K562 (cell line): ENCODE data around the gene CADM2. TPM values are rescaled to one million over a fixed set of nuclear protein-coding genes. Genes with fewer than 3 reads are reported as not detected.

Source experiments
- ATAC-seq: fragments of 200-7000 bp; cut with Tn5 transposase; 3 replicates; pipeline ENCODE4 v1.9.1; 2020; ENCODE audit warnings: moderate library complexity
- BruUV-seq: library from RNA; stranded (reverse); fragments of 400-500 nt; replicated peaks from 2 replicates; lab custom pipeline; 2021; lab: Mats Ljungman, UMichigan
- CTCF ChIA-PET: fragments of 300-600 bp; formaldehyde crosslinking; extraction: SDS; loops from one replicate; lab custom pipeline; 2021; ENCODE audit warnings: low intra/inter-chr PET ratio; lab: Yijun Ruan, JAX
- POLR2A ChIA-PET: fragments of 300-600, 350-650 bp; sonication (Branson Sonifier 250); formaldehyde crosslinking; extraction: SDS; loops from one replicate; lab custom pipeline; 2021; ENCODE audit warnings: antibody characterized with exemption, inconsistent platforms; lab: Yijun Ruan, JAX
- DNase-seq, 4 experiments: peaks; one replicate each; pipeline versions ENCODE4 v3.0.0 to v3.0.0-alpha.2; 2011 to 2018; ENCODE audit warnings: low spot score in 3 of 4, mixed read lengths in 3 of 4; ENCODE audit errors: extremely low read depth in 1 of 4
- FAIRE-seq: peaks from 2 replicates; lab custom pipeline; 2011; peaks lifted over from hg19 to GRCh38; lab: Jason Lieb, UNC
- H2AFZ ChIP-seq: 2 replicates; pipeline ENCODE4 v1.6.0; 2011; ENCODE audit warnings: low read depth, low read length, control low read depth, inconsistent platforms
- H3K27ac ChIP-seq: fragments of 200-600 bp; 3 replicates; pipeline ENCODE4 v1.8.0; 2011; ENCODE audit warnings: low read depth, mild to moderate bottlenecking, control low read depth, inconsistent platforms, low read length, moderate library complexity, mixed read lengths; ENCODE audit errors: extremely low read depth
- H3K27me3 ChIP-seq, 2 experiments: fragments of 300-600 bp in 1 of 2; 2 replicates in 1 of 2; 3 replicates in 1 of 2; pipeline versions ENCODE4 v1.6.0 to v1.8.0; 2011; ENCODE audit warnings: inconsistent platforms in 2 of 2, low read length in 2 of 2, mild to moderate bottlenecking in 1 of 2, mixed read lengths in 1 of 2, moderate library complexity in 1 of 2; ENCODE audit not compliant: control insufficient read depth in 2 of 2, insufficient read depth in 2 of 2
- H3K36me3 ChIP-seq: fragments of 300-600 bp; 3 replicates; pipeline ENCODE4 v1.8.0; 2011; ENCODE audit warnings: mild to moderate bottlenecking, low read length, inconsistent platforms; ENCODE audit not compliant: control insufficient read depth, insufficient read depth
- H3K4me1 ChIP-seq, 2 experiments: fragments of 200-600 bp in 1 of 2; replicated peaks in 1 of 2; 2 replicates in 1 of 2; 3 replicates in 1 of 2; pipeline versions ENCODE4 v1.5.1 to v1.8.0; 2011; ENCODE audit warnings: inconsistent platforms in 2 of 2, low read length in 2 of 2, mild to moderate bottlenecking in 1 of 2, mixed read lengths in 1 of 2, moderate library complexity in 1 of 2; ENCODE audit not compliant: control insufficient read depth in 2 of 2, insufficient read depth in 2 of 2
- H3K4me2 ChIP-seq: 2 replicates; pipeline ENCODE4 v1.6.1; 2011; ENCODE audit warnings: low read length, control low read depth, inconsistent platforms, mixed read lengths; ENCODE audit not compliant: insufficient read depth
- H3K4me3 ChIP-seq: fragments of 200-600 bp; sonication (generic), shearing (Covaris generic); 2 replicates; pipeline ENCODE4 v1.5.1; 2016; ENCODE audit warnings: control low read depth, inconsistent platforms
- H3K79me2 ChIP-seq: fragments of 200-600 bp; 3 replicates; pipeline ENCODE4 v1.8.0; 2011; ENCODE audit warnings: low read length, inconsistent platforms; ENCODE audit not compliant: control insufficient read depth, insufficient read depth
- H3K9ac ChIP-seq, 2 experiments: 2 replicates each; pipeline versions ENCODE4 v1.6.0 to v1.6.1; 2011; ENCODE audit warnings: low read depth in 2 of 2, low read length in 2 of 2, control low read depth in 1 of 2, inconsistent platforms in 1 of 2, mild to moderate bottlenecking in 1 of 2, mixed read lengths in 1 of 2; ENCODE audit not compliant: insufficient read depth in 1 of 2
- H3K9me1 ChIP-seq: one replicate; pipeline ENCODE4 v1.6.0; 2011; ENCODE audit warnings: inconsistent platforms, mild to moderate bottlenecking, low read length, moderate library complexity; ENCODE audit not compliant: control insufficient read depth, insufficient read depth
- H3K9me3 ChIP-seq: replicated peaks from 2 replicates; pipeline ENCODE4 v1.5.1; 2011; ENCODE audit warnings: low read depth, low read length, inconsistent platforms; ENCODE audit not compliant: control insufficient read depth, insufficient read depth
- H4K20me1 ChIP-seq: replicated peaks from 2 replicates; pipeline ENCODE4 v1.6.1; 2011; ENCODE audit warnings: low read length, inconsistent platforms, mixed read lengths; ENCODE audit not compliant: control insufficient read depth, insufficient read depth
- CSDE1 ChIP-seq, 2 experiments: fragments of 450-650 bp; IDR thresholded peaks; 2 replicates each; pipeline ENCODE4 v1.6.1; 2016; ENCODE audit warnings: mild to moderate bottlenecking in 1 of 2
- CXXC5 ChIP-seq: fragments of 250-450 bp; sonication (Bioruptor Pico); IDR thresholded peaks from 2 replicates; pipeline ENCODE4 v1.8.0; 2022; ENCODE audit warnings: inconsistent platforms, mild to moderate bottlenecking, moderate library complexity
- FOXP1 ChIP-seq: sonication (generic); formaldehyde crosslinking; IDR thresholded peaks from 2 replicates; pipeline ENCODE4 v1.8.0; 2022; ENCODE audit warnings: mild to moderate bottlenecking, missing genetic modification reagents
- HDAC6 ChIP-seq: IDR thresholded peaks from 2 replicates; pipeline ENCODE4 v1.6.1; 2012; ENCODE audit warnings: low read depth, mild to moderate bottlenecking, control low read depth, inconsistent platforms, low read length, moderate library complexity
- PCBP2 ChIP-seq: fragments of 200-400 bp; formaldehyde crosslinking; IDR thresholded peaks from 2 replicates; pipeline ENCODE4 v1.6.1; 2018; ENCODE audit warnings: low read length, low read depth, mild to moderate bottlenecking, moderate library complexity; ENCODE audit not compliant: poor library complexity, severe bottlenecking
- PRMT5 ChIP-seq: sonication (generic); formaldehyde crosslinking; IDR thresholded peaks from 2 replicates; pipeline ENCODE4 v1.5.0; 2020; ENCODE audit warnings: missing genetic modification reagents
- PRPF4 ChIP-seq: fragments of 200-400 bp; formaldehyde crosslinking; IDR thresholded peaks from one replicate; pipeline ENCODE4 v1.6.1; 2017; ENCODE audit warnings: low read length, low read depth, mild to moderate bottlenecking; ENCODE audit not compliant: insufficient read depth, poor library complexity, severe bottlenecking
- PTBP1 ChIP-seq: fragments of 200-400 bp; formaldehyde crosslinking; IDR thresholded peaks from 2 replicates; pipeline ENCODE4 v1.6.1; 2017; ENCODE audit warnings: low read depth, low read length
- TCF15 ChIP-seq: fragments of 250-450 bp; sonication (Bioruptor Pico); IDR thresholded peaks from 2 replicates; pipeline ENCODE4 v1.8.0; 2022; ENCODE audit warnings: moderate library complexity, mild to moderate bottlenecking, inconsistent platforms
- ZNF175 ChIP-seq: fragments of 200-800 bp; sonication (Bioruptor generic); IDR thresholded peaks from 2 replicates; pipeline ENCODE4 v1.6.1; 2016; ENCODE audit warnings: low read depth, mild to moderate bottlenecking, missing genetic modification characterization, missing compliant biosample characterization
- ZNF3 ChIP-seq: fragments of 250-450 bp; sonication (Bioruptor Pico); IDR thresholded peaks from 2 replicates; pipeline ENCODE4 v1.5.0; 2021; ENCODE audit warnings: mild to moderate bottlenecking, moderate library complexity
- ZNF57 ChIP-seq: fragments of 450-650 bp; formaldehyde crosslinking; IDR thresholded peaks from 2 replicates; pipeline ENCODE4 v1.4.0; 2020; ENCODE audit warnings: mild to moderate bottlenecking, moderate library complexity
- ZNF785 ChIP-seq: fragments of 250-450 bp; sonication (Bioruptor Pico); IDR thresholded peaks from 2 replicates; pipeline ENCODE4 v1.4.0; 2020; ENCODE audit warnings: mild to moderate bottlenecking
- WGBS: fragments of 100-300 bp; shearing (Covaris generic); methylation state at CpG from one replicate; pipeline ENCODE4 v1.1.6; 2016; ENCODE audit warnings: low coverage, mixed read lengths; ENCODE audit not compliant: insufficient coverage; ENCODE audit errors: missing lambda C conversion rate; 5-methylcytosine and 5-hydroxymethylcytosine counted together
- in situ Hi-C: fragments of 300-500 bp; cut with MboI; formaldehyde crosslinking; loops from 4 replicates; pipeline ENCODE4 v1.15.0; 2018; ENCODE audit warnings: inconsistent platforms, mixed read lengths
- intact Hi-C: fragments of 100-400 bp; cut with micrococcal nuclease; formaldehyde crosslinking; loops from 2 replicates; pipeline ENCODE4 v1.14.2; 2022
- polyA plus RNA-seq, 8 experiments: library from polyadenylated mRNA; depleted of rRNA in 4 of 8; stranded (reverse) in 5 of 8; unstranded in 3 of 8; fragments of >200 nt; fragmentation: Nextera tagmentation in 2 of 8; fragmentation: Illumina TruSeq in 1 of 8; extraction: Ambion mirVana in 2 of 8; extraction: Trizol in 1 of 8; gene quantifications; 2 replicates each; pipeline versions ENCODE4 v1.2.1 to v1.2.3, GENCODE V29; 2011 to 2014; ENCODE audit warnings: inconsistent platforms in 1 of 8, missing spikeins in 1 of 8
- total RNA-seq, 7 experiments: library from RNA; depleted of rRNA in 6 of 7; stranded (reverse); fragments of >200 nt in 6 of 7; fragmentation: Illumina TruSeq in 2 of 7; extraction: Trizol in 2 of 7; gene quantifications; 2 replicates each; pipeline versions ENCODE4 v1.2.1 to v1.2.3, GENCODE V29; 2011 to 2021; ENCODE audit warnings: low replicate concordance in 1 of 7

The CADM2 gene
- total and polyA plus RNA-seq, 9 of the 15 experiments (the other 6 are each of a cell fraction or from before 2014, with no cell fraction given), result 0.11 to 3.2 (median 0.95) TPM

- H3K9me3 ChIP-seq, result no peaks in the 10 kb centered on the region
These were observed 82.2 kb downstream of the CADM2 start for GRCh38 chr3:85041001-85041400.

GRCh38 chr3:85041562-85042055 lies 82.8 kb downstream of the CADM2 start:
- POLR2A ChIA-PET, result no interaction called here
- H3K27me3 ChIP-seq, result no peaks in the 10 kb centered on the region
- H4K20me1 ChIP-seq, result no peaks in the 10 kb centered on the region
- intact Hi-C loops (no loop called here), in situ Hi-C loops (no loop called here)
- H3K36me3 ChIP-seq, result no peaks in the 10 kb centered on the region
- no peak overlapping the region for H3K27ac ChIP-seq
- no peak overlapping the region for H3K4me2 ChIP-seq
- FAIRE-seq, result no peak
- H3K9me1 ChIP-seq, result no peaks in the 10 kb centered on the region
- WGBS, result 0% methylated on average over 2 of the region's 2 CpGs
- H3K79me2 ChIP-seq, result no peaks in the 10 kb centered on the region
- no peak overlapping the region for H3K9ac ChIP-seq
- no peaks in the 10 kb centered on the region for H3K9me3 ChIP-seq
- no peak for DNase-seq
- no peak overlapping the region for H2AFZ ChIP-seq
- H3K4me1 ChIP-seq, result no peaks in the 10 kb centered on the region
- CTCF ChIA-PET, result no interaction called here
- no peak overlapping the region for H3K4me3 ChIP-seq
- TF ChIP-seq TCF15 (CRISPR knock-in tag) (no peak), CSDE1 (IDR thresholded peaks at IDR 0.05) (no peak), ZNF3 (CRISPR knock-in tag) (no peak), ZNF785 (CRISPR knock-in tag) (no peak), ZNF57 (CRISPR knock-in tag) (no peak), CXXC5 (CRISPR knock-in tag) (no peak), PCBP2 (no peak), HDAC6 (no peak), PRPF4 (no peak)
- BruUV-seq, result no TSS peak
- ATAC-seq, result no peak

More at GRCh38 chr3:85041001-85041400, 82.2 kb downstream of the CADM2 start:
- ChIA-PET CTCF (no interaction called here), POLR2A (no interaction called here)
- H3K9ac ChIP-seq, result no peak overlapping the region
- FAIRE-seq (no peak), DNase-seq (no peak), ATAC-seq (no peak)
- no peak overlapping the region for H3K4me3 ChIP-seq
- in situ Hi-C loops (no loop called here), intact Hi-C loops (no loop called here)
- H3K4me2 ChIP-seq, result no peak overlapping the region
- no peaks in the 10 kb centered on the region for H3K27me3 ChIP-seq
- no peak overlapping the region for H2AFZ ChIP-seq
- no peaks in the 10 kb centered on the region for H3K79me2 ChIP-seq
- H3K27ac ChIP-seq, result no peak overlapping the region
- H3K36me3 ChIP-seq, result no peaks in the 10 kb centered on the region
- BruUV-seq, result no TSS peak
- WGBS, result 3% methylated on average over 4 of the region's 4 CpGs
- TF ChIP-seq PRMT5, result no peak
- TF ChIP-seq ZNF175 (CRISPR knock-in tag), result no peak
- TF ChIP-seq FOXP1 (CRISPR knock-in tag), result no peak
- no peak for TF ChIP-seq PTBP1
- H4K20me1 ChIP-seq, result no peaks in the 10 kb centered on the region
- no peaks in the 10 kb centered on the region for H3K9me1 ChIP-seq
- H3K4me1 ChIP-seq, result no peaks in the 10 kb centered on the region
